Suprapubic skin (tissue), 4 donors: ENCODE data around the gene SGF29. TPM values are rescaled to one million over a fixed set of nuclear protein-coding genes. Genes with fewer than 3 reads are reported as not detected.
"Not testable (repeated sequence)": the region's sequence is repeated elsewhere in the genome, so short reads cannot be mapped to it uniquely, and the experiment has no call there.

Source experiments
- DNase-seq, 2 donors: peaks; one replicate each; pipeline ENCODE4 v3.0.0-alpha.2; 2019; ENCODE audit warnings: low spot score in 2 of 2
- H3K27ac ChIP-seq: fragments of 200-600 bp; sonication (generic); one replicate; pipeline ENCODE4 v1.5.1; 2019
- H3K27me3 ChIP-seq: fragments of 200-600 bp; sonication (generic); one replicate; pipeline ENCODE4 v1.5.1; 2019
- H3K36me3 ChIP-seq: fragments of 200-600 bp; sonication (generic); one replicate; pipeline ENCODE4 v1.5.1; 2019
- H3K4me1 ChIP-seq: fragments of 200-600 bp; sonication (generic); one replicate; pipeline ENCODE4 v1.5.1; 2019
- H3K4me3 ChIP-seq: fragments of 200-600 bp; sonication (generic); one replicate; pipeline ENCODE4 v1.5.1; 2019; ENCODE audit warnings: mild to moderate bottlenecking
- H3K9me3 ChIP-seq: fragments of 200-600 bp; sonication (generic); one replicate; pipeline ENCODE4 v1.5.1; 2019
- CTCF ChIP-seq, 2 donors: fragments of 200-600 bp in 1 of 2; fragments of 450-650 bp in 1 of 2; sonication (generic) in 1 of 2; IDR thresholded peaks; one replicate each; pipeline ENCODE4 v1.5.1; 2016 to 2019; ENCODE audit warnings: antibody characterized with exemption in 2 of 2, mild to moderate bottlenecking in 1 of 2, moderate library complexity in 1 of 2
- EP300 ChIP-seq: sonication (generic); formaldehyde crosslinking; IDR thresholded peaks from one replicate; pipeline ENCODE4 v1.6.1; 2017; ENCODE audit warnings: antibody characterized with exemption
- POLR2A ChIP-seq, 2 donors: fragments of 450-650 bp; IDR thresholded peaks; one replicate each; pipeline ENCODE4 v1.6.1; 2017; ENCODE audit warnings: antibody characterized with exemption in 2 of 2, mild to moderate bottlenecking in 2 of 2, moderate library complexity in 2 of 2
- POLR2AphosphoS5 ChIP-seq, 3 donors: sonication (generic); formaldehyde crosslinking; IDR thresholded peaks; one replicate each; pipeline ENCODE4 v1.6.1; 2017; ENCODE audit warnings: antibody characterized with exemption in 3 of 3
- WGBS: methylation state at CpG from one replicate; pipeline ENCODE4 v1.1.5; 2018; 5-methylcytosine and 5-hydroxymethylcytosine counted together
- total RNA-seq, 4 donors: library from RNA; depleted of rRNA; stranded (reverse); fragments of >200 nt; gene quantifications; one replicate each; pipeline ENCODE4 v1.1.0, GENCODE V29; 2016

SGF29 gene
- total RNA-seq, 4 donors from 2014 or later, result 20.2 to 36.1 (median 24.8) TPM

DNA sequence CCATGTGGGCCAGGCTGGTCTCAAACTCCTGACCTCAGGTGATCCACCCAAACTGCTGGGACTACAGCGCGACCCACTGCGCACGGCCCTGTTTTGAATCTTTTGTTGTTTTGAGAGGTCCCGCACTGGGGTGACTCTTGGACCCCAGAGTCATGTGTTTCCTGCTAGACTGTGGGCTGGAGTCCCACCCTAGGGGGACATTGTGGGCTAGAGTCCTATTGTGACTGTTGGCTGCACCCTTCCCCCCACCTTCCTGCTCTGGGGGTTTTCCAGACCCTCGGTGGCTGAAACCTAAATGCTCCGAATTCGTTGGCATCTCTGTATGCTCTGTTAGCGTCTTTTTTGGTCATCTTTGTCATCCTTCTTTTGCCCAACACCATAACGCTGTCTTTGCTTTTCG is 30.9 kb upstream of the SGF29 start:
- no peak for DNase-seq
- Histone ChIP-seq H3K4me3 (no peak overlapping the region), H3K27ac (no peak overlapping the region), H3K4me1 (peaks cover 3% of the 10 kb centered on the region), H3K36me3 (peaks cover 4% of the 10 kb centered on the region), H3K27me3 (no peaks in the 10 kb centered on the region), H3K9me3 (no peaks in the 10 kb centered on the region)
- TF ChIP-seq EP300, result no peak
- TF ChIP-seq POLR2AphosphoS5 (IDR thresholded peaks at IDR 0.05), result no peak
- TF ChIP-seq POLR2A (IDR thresholded peaks at IDR 0.05), result no peak
- TF ChIP-seq CTCF (IDR thresholded peaks at IDR 0.05), result no peak
- 82% methylated on average over 11 of the region's 11 CpGs for WGBS

DNA sequence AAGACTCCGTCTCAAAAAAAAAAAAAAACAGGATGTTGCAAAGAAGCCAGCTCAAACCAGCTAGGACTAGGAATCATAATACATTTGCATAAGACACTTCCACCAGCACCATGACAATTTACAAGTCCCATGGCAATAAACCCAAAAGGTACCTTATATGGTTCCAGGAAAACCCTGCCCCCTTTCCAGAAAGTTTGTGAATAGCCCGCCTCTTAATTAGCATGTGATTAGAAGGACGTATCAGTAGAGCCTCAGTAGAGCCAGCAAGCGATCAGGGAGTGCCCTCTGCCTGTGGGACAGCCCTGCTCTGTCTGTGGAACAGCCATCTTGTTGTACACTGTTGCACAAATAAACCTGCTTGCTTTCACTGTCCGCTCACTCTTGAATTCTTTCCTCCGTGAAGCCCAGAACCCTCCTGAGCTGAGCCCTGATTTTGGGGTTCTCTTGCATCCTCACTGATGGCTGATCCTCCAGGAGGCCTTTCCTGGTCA is 29.0 kb upstream of the SGF29 start:
- Histone ChIP-seq H3K36me3 (peaks cover 4% of the 10 kb centered on the region), H3K27me3 (no peaks in the 10 kb centered on the region), H3K27ac (no peak overlapping the region), H3K9me3 (no peaks in the 10 kb centered on the region), H3K4me3 (no peak overlapping the region), H3K4me1 (peaks cover 3% of the 10 kb centered on the region)
- no peak for DNase-seq
- TF ChIP-seq EP300 (no peak), POLR2AphosphoS5 (IDR thresholded peaks at IDR 0.05) (no peak), POLR2A (IDR thresholded peaks at IDR 0.05) (no peak), CTCF (IDR thresholded peaks at IDR 0.05) (no peak)
- 75% methylated on average over 6 of the region's 6 CpGs for whole genome bisulfite sequencing

DNA sequence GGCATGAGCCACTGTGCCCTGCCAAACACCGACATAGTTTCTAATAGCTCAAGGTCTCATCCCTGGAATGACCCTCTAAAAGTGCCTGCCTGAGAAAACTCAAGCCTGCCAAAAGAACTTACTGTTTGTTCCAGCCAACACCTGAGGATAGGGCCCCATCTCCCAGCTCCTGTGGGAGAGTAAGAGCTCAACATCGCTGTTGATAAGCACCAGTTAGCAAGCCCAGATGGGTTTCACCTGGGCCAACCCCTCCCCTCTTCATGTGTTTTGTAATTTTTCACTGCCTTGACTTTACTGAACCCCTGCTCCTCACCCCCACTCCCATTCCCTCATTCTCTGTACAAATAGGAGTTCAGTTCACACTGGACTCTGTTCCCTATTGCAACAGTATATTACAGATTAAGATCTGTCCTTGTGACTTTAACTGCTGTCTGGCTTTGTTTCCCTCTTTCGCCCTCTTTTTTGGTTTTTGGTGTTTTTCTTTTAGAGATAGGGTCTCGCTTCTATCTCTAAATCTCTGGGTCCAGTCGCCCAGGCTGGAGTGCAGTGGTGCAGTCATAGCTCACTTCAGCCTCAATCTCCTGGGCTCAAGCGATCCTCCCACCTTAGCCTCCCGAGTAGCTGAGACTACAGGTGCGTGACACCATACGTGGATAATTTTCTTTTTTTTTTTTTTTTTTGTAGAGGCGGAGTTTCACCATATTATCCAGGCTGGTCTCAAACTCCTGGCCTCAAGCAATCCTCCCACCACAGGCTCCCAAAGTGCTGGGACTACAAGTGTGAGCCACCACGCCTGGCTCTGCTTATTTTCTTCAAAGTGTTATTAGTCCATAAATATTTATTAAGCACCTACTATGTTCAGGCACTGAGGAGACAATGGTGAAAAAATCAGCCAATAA is 27.3 kb upstream of the SGF29 start:
- Histone ChIP-seq H3K9me3 (no peaks in the 10 kb centered on the region), H3K36me3 (peaks cover 4% of the 10 kb centered on the region), H3K4me1 (peaks cover 3% of the 10 kb centered on the region), H3K27ac (no peak overlapping the region), H3K27me3 (no peaks in the 10 kb centered on the region), H3K4me3 (no peak overlapping the region)
- 85% methylated on average over 11 of the region's 11 CpGs for WGBS
- TF ChIP-seq CTCF (IDR thresholded peaks at IDR 0.05), result no peak
- no peak for TF ChIP-seq POLR2AphosphoS5 (IDR thresholded peaks at IDR 0.05)
- no peak for TF ChIP-seq POLR2A (IDR thresholded peaks at IDR 0.05)
- no peak for TF ChIP-seq EP300
- no peak for DNase-seq

DNA sequence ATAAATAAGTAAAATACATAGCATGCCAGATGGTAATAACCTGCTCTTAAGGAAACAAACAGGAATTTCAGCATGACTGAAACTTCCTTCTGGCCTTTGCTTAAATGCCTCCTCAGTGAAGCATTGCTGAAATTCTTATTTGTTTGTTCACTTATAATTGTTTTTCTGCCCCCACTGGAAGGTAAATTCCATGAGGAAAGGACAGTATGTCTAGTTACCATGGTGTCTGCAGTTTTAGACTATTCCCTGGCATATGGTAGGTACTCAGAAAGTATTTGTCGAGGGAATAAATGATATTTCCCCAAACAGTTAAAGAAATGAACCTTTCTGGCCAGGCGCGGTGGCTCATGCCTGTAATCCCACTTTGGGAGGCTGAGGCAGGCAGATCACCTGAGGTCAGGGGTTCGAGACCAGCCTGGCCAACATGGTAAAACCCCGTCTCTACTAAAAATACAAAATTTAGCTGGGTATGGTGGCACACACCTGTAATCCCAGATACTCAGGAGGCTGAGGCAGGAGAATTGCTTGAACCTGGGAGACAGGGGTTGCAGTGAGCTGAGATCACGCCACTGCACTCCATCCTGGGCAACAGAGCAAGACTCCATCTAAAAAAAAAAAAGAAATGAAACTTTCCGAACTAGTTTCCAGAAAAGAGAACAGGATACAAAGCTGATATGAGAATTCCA is 26.5 kb upstream of the SGF29 start:
- H3K4me1 ChIP-seq, H3K27me3 ChIP-seq, DNase-seq, H3K9me3 ChIP-seq, H3K27ac ChIP-seq, H3K4me3 ChIP-seq, H3K36me3 ChIP-seq: not testable (repeated sequence)
- WGBS, result 94% methylated on average over 7 of the region's 7 CpGs

GRCh38 chr16:28527985-28528384 is 25.7 kb upstream of the SGF29 start:
- peaks cover 6% of the 10 kb centered on the region for H3K4me1 ChIP-seq
- 90% methylated on average over 5 of the region's 5 CpGs for WGBS
- no peak overlapping the region for H3K4me3 ChIP-seq
- TF ChIP-seq POLR2A (IDR thresholded peaks at IDR 0.05) (no peak), EP300 (no peak), POLR2AphosphoS5 (IDR thresholded peaks at IDR 0.05) (no peak), CTCF (IDR thresholded peaks at IDR 0.05) (no peak)
- no peaks in the 10 kb centered on the region for H3K9me3 ChIP-seq
- DNase-seq, result no peak
- H3K36me3 ChIP-seq, result peaks cover 4% of the 10 kb centered on the region
- H3K27me3 ChIP-seq, result no peaks in the 10 kb centered on the region
- no peak overlapping the region for H3K27ac ChIP-seq
